Myometrial cell (primary cell): ENCODE measurements around the gene RASL12. TPM values are rescaled to one million over a fixed set of nuclear protein-coding genes. Genes with fewer than 3 reads are reported as not detected.

Experiments used
- total RNA-seq: library from RNA; depleted of rRNA; stranded (reverse); fragments of >200 nt; gene quantifications from 2 replicates; pipeline ENCODE4 v1.2.3, GENCODE V29; 2015

RASL12 gene
- total RNA-seq: 12.1 and 12.8 TPM in 2 replicates

GRCh38 chr15:65067645-65068402 lies at the start of gene RASL12:
Gene RASL12 (minus strand): TSS chr15:65067991. CDS start chr15:65067835, 156 bp downstream.

GRCh38 chr15:65115086-65115485 lies 47.3 kb upstream of the RASL12 start, which contains the start of gene UBAP1L:
Gene UBAP1L (minus strand): TSS chr15:65115200. CDS start chr15:65106215, 8,985 bp downstream.

GRCh38 chr15:65076486-65077290 lies 8.9 kb upstream of the RASL12 start, which contains the start of gene KBTBD13:
Gene KBTBD13 (plus strand): TSS chr15:65076746. CDS start chr15:65076816, 70 bp downstream.

GRCh38 chr15:65044724-65045481 lies 22.9 kb downstream of the RASL12 start, which contains the start of gene SLC51B:
Gene SLC51B (plus strand): TSS chr15:65045387. CDS start chr15:65050005, 4,618 bp downstream.

GRCh38 chr15:65028921-65029735 lies 38.7 kb downstream of the RASL12 start, which contains the start of gene MTFMT:
Gene MTFMT (minus strand): TSS chr15:65029639. CDS start chr15:65029613, 26 bp downstream.

Other genes with a start within 250 kb of the RASL12 start
- gene PIF1, start 242.3 kb downstream of the RASL12 start, total RNA-seq: 19.0 and 23.4 TPM in 2 replicates
- 30.8 and 31.9 TPM in 2 replicates for gene PLEKHO2, start 226.1 kb downstream of the RASL12 start, total RNA-seq
- gene ANKDD1A, start 156.1 kb downstream of the RASL12 start, total RNA-seq: 0.35 and 1.7 TPM in 2 replicates
- gene SPG21, start 78.1 kb downstream of the RASL12 start, total RNA-seq: 71.2 and 89.9 TPM in 2 replicates
- gene MTFMT, start 38.4 kb downstream of the RASL12 start, total RNA-seq: 26.4 and 30.0 TPM in 2 replicates
- gene SLC51B, start 22.6 kb downstream of the RASL12 start, total RNA-seq: not detected in 2 replicates
- not detected in 2 replicates for gene KBTBD13, start 8.8 kb upstream of the RASL12 start, total RNA-seq
- gene UBAP1L, start 47.2 kb upstream of the RASL12 start, total RNA-seq: 0.18 and 0.29 TPM in 2 replicates
- 15.6 and 18.6 TPM in 2 replicates for gene PDCD7, start 65.8 kb upstream of the RASL12 start, total RNA-seq
- gene CLPX, start 117.4 kb upstream of the RASL12 start, total RNA-seq: 20.5 and 28.2 TPM in 2 replicates
- gene CILP, start 143.5 kb upstream of the RASL12 start, total RNA-seq: 0.18 TPM in 1 of 2 replicates, not detected in the other
- gene PARP16, start 218.9 kb upstream of the RASL12 start, total RNA-seq: 5.2 and 9.7 TPM in 2 replicates
- not detected in 2 replicates for gene RNU5A-1, start 228.1 kb upstream of the RASL12 start, total RNA-seq
- gene RNU5B-1, start 236.7 kb upstream of the RASL12 start, total RNA-seq: not detected in 2 replicates